Measurements from ENCODE around the gene GPATCH1. TPM values are rescaled to one million over a fixed set of nuclear protein-coding genes. Genes with fewer than 3 reads are reported as not detected.

Gene GPATCH1
- total RNA-seq, 1 experiment from 2014 or later, result 16.1 TPM

GRCh38 chr19:33143897-33144405 lies 63.0 kb downstream of the GPATCH1 start:
- no peaks in the 10 kb centered on the region for H3K27me3 ChIP-seq (replicated peaks; ENCODE audit: control insufficient read depth, insufficient read depth, low read length)
- H3K4me1 ChIP-seq, result peaks cover 17% of the 10 kb centered on the region
- DNase-seq, result peak; percentile 63 to 75
- no peaks in the 10 kb centered on the region for H3K9me3 Mint-ChIP-seq (ENCODE audit: unreplicated experiment)
- no peak overlapping the region for H3K4me3 Mint-ChIP-seq (ENCODE audit: unreplicated experiment)
- peak; percentile 95 to 96 for TF ChIP-seq CTCF (IDR thresholded peaks at IDR 0.05; ENCODE audit: insufficient read depth in 1 of 2, low read depth in 1 of 2, low read length in 1 of 2, severe bottlenecking in 1 of 2, unreplicated experiment in 1 of 2)
- no TSS peak for BruUV-seq (replicated peaks)
- ChIA-PET POLR2A (interaction anchor here (1.0 kb wide), 1 partner anchor 33 kb away, joined by 5 read pairs; no protein-coding TSS in a partner anchor), CTCF (interaction anchor here (1.0 to 1.8 kb wide), 4 partner anchors 19 to 92 kb away, joined by 3 to 20 read pairs (median 9); no protein-coding TSS in a partner anchor)
- no peaks in the 10 kb centered on the region for H3K27me3 Mint-ChIP-seq (ENCODE audit: insufficient read depth, unreplicated experiment)
- H3K4me3 ChIP-seq (ENCODE audit: low read depth, low read length), result no peak overlapping the region
- H3K36me3 Mint-ChIP-seq (ENCODE audit: insufficient read depth, unreplicated experiment), result no peaks in the 10 kb centered on the region
- no peaks in the 10 kb centered on the region for H3K36me3 ChIP-seq (ENCODE audit: control insufficient read depth, insufficient read depth, low read length)
- no peaks in the 10 kb centered on the region for H3K9me3 ChIP-seq
- intact Hi-C loops (cut with micrococcal nuclease; ENCODE audit: unreplicated experiment), result loop anchor here (1.0 to 5.0 kb wide), 4 partner anchors 33 to 258 kb away; no protein-coding TSS in a partner anchor
- no peak overlapping the region for H3K27ac Mint-ChIP-seq (ENCODE audit: unreplicated experiment)
- H3K4me1 Mint-ChIP-seq (ENCODE audit: low read depth, unreplicated experiment), result peaks cover 10% of the 10 kb centered on the region

- no TSS peak for BruUV-seq (replicated peaks)
- Histone ChIP-seq H3K27me3 (replicated peaks; ENCODE audit: control insufficient read depth, insufficient read depth, low read length) (no peaks in the 10 kb centered on the region), H3K9me3 (no peaks in the 10 kb centered on the region), H3K4me3 (ENCODE audit: low read depth, low read length) (no peak overlapping the region), H3K36me3 (ENCODE audit: control insufficient read depth, insufficient read depth, low read length) (no peaks in the 10 kb centered on the region), H3K4me1 (peaks cover 17% of the 10 kb centered on the region)
- Mint-ChIP-seq H3K4me1 (ENCODE audit: low read depth, unreplicated experiment) (peaks cover 19% of the 10 kb centered on the region), H3K27ac (ENCODE audit: unreplicated experiment) (no peak overlapping the region), H3K4me3 (ENCODE audit: unreplicated experiment) (no peak overlapping the region), H3K36me3 (ENCODE audit: insufficient read depth, unreplicated experiment) (no peaks in the 10 kb centered on the region), H3K27me3 (ENCODE audit: insufficient read depth, unreplicated experiment) (no peaks in the 10 kb centered on the region), H3K9me3 (ENCODE audit: unreplicated experiment) (no peaks in the 10 kb centered on the region)
- no peak for DNase-seq
- POLR2A ChIA-PET, result no interaction called here
- CTCF ChIA-PET, result interaction anchor here (0.6 kb wide), 2 partner anchors 38 to 872 kb away, joined by 3 read pairs; no protein-coding TSS in a partner anchor
- TF ChIP-seq CTCF (IDR thresholded peaks at IDR 0.05; ENCODE audit: insufficient read depth in 1 of 2, low read depth in 1 of 2, low read length in 1 of 2, severe bottlenecking in 1 of 2, unreplicated experiment in 1 of 2), result no peak
- intact Hi-C loops (cut with micrococcal nuclease; ENCODE audit: unreplicated experiment), result no loop called here
Observed at GRCh38 chr19:33146209-33146608, 65.2 kb downstream of the GPATCH1 start.

- Histone ChIP-seq H3K27me3 (replicated peaks; ENCODE audit: control insufficient read depth, insufficient read depth, low read length) (no peaks in the 10 kb centered on the region), H3K9me3 (no peaks in the 10 kb centered on the region), H3K4me3 (ENCODE audit: low read depth, low read length) (no peak overlapping the region), H3K36me3 (ENCODE audit: control insufficient read depth, insufficient read depth, low read length) (no peaks in the 10 kb centered on the region), H3K4me1 (peaks cover 17% of the 10 kb centered on the region)
- H3K36me3 Mint-ChIP-seq (ENCODE audit: insufficient read depth, unreplicated experiment), result no peaks in the 10 kb centered on the region
- intact Hi-C loops (cut with micrococcal nuclease; ENCODE audit: unreplicated experiment), result no loop called here
- H3K27me3 Mint-ChIP-seq (ENCODE audit: insufficient read depth, unreplicated experiment), result no peaks in the 10 kb centered on the region
- H3K4me1 Mint-ChIP-seq (ENCODE audit: low read depth, unreplicated experiment), result peaks cover 19% of the 10 kb centered on the region
- no peak overlapping the region for H3K4me3 Mint-ChIP-seq (ENCODE audit: unreplicated experiment)
- BruUV-seq (replicated peaks), result no TSS peak
- TF ChIP-seq CTCF (IDR thresholded peaks at IDR 0.05; ENCODE audit: insufficient read depth in 1 of 2, low read depth in 1 of 2, low read length in 1 of 2, severe bottlenecking in 1 of 2, unreplicated experiment in 1 of 2), result no peak
- POLR2A ChIA-PET, result no interaction called here
- peak overlapping the region; percentile 22 for H3K27ac Mint-ChIP-seq (ENCODE audit: unreplicated experiment)
- DNase-seq, result no peak
- H3K9me3 Mint-ChIP-seq (ENCODE audit: unreplicated experiment), result no peaks in the 10 kb centered on the region
- CTCF ChIA-PET, result interaction anchor here (0.7 to 2.1 kb wide), 2 partner anchors 35 to 36 kb away, joined by 3 to 8 read pairs; no protein-coding TSS in a partner anchor
Observed at GRCh38 chr19:33147538-33147937, 66.6 kb downstream of the GPATCH1 start.
